ENCODE measurements around the gene SPTBN2.

The SPTBN2 gene

DNA sequence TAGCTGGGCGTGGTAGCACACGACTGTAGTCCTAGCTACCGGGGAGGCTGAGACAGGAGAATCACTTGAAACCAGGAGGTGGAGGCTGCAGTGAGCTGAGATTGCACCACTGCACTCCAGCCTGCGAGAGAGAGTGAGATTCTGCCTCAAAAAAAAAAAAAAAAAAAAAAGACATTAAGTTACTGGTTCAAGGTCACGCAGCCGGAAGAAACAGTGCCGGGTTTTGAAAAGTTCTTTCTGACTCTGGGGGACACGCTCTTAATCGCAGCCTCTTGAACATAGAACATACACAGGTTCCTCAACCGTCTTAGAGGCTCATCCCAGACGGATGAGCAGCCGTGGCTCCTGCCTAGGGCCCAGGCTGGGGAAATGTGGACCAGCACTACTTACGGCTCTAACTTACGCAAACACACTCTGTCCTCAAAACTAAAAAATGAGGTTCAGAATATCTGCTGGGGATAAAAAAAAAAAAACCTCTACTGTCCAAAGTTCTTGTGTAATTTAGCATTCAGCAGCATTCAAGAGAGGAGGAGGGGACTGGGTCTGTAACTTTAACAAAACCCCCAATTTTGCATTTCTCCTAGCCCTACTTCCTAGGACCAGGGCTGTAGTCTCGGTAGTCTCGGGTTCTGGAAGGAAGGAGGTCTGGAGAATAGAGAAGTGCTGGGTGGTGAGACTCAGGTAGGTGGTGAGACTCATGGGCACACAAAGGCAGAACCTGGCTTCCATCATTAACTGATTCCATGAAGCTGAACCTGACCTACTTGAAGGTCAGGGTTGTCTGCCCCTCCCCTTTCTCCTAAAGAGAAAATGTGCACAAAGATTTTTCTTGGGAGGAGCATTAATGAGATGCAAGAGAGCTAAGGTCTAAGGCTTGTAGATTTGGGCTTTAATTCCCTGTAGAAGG lies 6.0 kb downstream of the SPTBN2 start:
- no peak for TF ChIP-seq POLR2A (IDR thresholded peaks at IDR 0.05; ENCODE audit: low read depth, low read length)
- no peak for TF ChIP-seq POLR2AphosphoS5 (IDR thresholded peaks at IDR 0.05; ENCODE audit: low read depth, low read length)
- TF ChIP-seq TAF1 (IDR thresholded peaks at IDR 0.05; ENCODE audit: borderline replicate concordance, low read depth, low read length): no peak
- DNase-seq (ENCODE audit: insufficient read length) (no peak), FAIRE-seq (no peak)

GRCh38 chr11:66721939-66722338 lies 7.1 kb downstream of the SPTBN2 start:
- FAIRE-seq: no peak
- no peak for DNase-seq (ENCODE audit: insufficient read length)
- TF ChIP-seq TAF1 (IDR thresholded peaks at IDR 0.05; ENCODE audit: borderline replicate concordance, low read depth, low read length) (no peak), POLR2AphosphoS5 (IDR thresholded peaks at IDR 0.05; ENCODE audit: low read depth, low read length) (no peak), POLR2A (IDR thresholded peaks at IDR 0.05; ENCODE audit: low read depth, low read length) (no peak)

DNA sequence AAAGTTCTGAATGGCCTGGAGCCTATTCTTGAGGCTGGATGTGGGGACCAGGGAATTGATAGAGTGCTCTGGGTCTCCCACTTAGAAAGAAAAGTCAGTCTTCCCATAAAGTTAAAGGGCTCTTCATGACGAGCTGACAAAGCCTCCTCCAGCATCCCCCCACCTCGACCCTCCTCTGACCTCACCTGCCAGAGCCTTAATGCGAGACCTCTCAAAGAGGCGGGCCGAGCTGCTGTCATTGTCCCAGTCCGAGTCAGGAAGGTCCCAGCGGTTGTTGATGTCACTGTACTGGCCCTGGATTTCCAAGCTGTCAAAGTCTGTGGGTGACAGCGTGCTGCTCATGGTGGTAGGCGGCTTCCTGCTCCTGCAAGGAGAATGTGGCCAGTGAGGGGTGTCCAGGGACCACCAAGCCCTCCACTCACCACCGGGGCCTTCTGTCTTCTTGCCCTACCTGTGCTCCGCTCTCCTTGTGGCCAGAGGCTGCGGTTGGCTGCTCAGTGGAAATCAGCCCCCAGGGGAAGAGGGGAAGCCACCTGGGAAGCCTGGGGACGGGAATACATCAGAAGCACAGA lies 8.0 kb downstream of the SPTBN2 start:
- FAIRE-seq (no peak), DNase-seq (ENCODE audit: insufficient read length) (no peak)
- TF ChIP-seq TAF1 (IDR thresholded peaks at IDR 0.05; ENCODE audit: borderline replicate concordance, low read depth, low read length) (no peak), POLR2AphosphoS5 (IDR thresholded peaks at IDR 0.05; ENCODE audit: low read depth, low read length) (no peak), POLR2A (IDR thresholded peaks at IDR 0.05; ENCODE audit: low read depth, low read length) (no peak)

DNA sequence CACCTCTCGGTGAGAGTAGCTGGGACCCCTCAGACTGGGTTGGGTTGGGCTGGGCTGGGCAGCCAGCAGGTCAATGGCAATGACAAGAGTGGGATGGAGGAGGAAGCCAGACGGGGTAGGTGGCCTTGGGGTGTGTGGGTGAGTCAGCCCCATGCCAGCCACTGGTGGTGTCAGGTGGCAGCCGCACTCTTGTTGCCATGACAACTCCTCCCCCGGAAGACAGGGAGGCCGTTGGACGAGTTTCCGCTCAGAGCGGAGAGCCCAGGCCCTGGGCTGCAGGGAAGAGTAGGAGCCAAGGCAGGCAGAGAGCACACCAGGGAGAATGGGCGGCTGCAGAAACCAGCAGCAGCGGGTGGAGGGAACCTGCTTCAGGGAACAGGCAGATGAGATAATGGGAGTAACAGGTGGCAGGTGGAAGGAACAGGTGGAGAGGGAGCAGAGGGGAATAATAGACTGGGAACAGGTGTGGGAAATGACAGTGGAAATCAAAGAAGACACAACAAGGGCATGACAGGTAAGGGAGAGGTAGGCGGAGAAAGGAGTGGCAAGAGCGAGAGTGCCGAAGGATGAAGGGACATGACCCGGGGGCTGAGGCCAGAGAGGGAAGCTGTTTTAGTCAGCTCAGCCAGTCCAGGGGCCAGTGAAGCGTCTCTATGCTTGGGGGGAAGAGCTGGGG lies 8.7 kb downstream of the SPTBN2 start:
- DNase-seq (ENCODE audit: insufficient read length): no peak
- TF ChIP-seq POLR2A (IDR thresholded peaks at IDR 0.05; ENCODE audit: low read depth, low read length) (no peak), TAF1 (IDR thresholded peaks at IDR 0.05; ENCODE audit: borderline replicate concordance, low read depth, low read length) (no peak), POLR2AphosphoS5 (IDR thresholded peaks at IDR 0.05; ENCODE audit: low read depth, low read length) (no peak)
- no peak for FAIRE-seq

GRCh38 chr11:66719111-66719872 lies 9.7 kb downstream of the SPTBN2 start:
- FAIRE-seq (no peak), DNase-seq (ENCODE audit: insufficient read length) (no peak)
- TF ChIP-seq POLR2AphosphoS5 (IDR thresholded peaks at IDR 0.05; ENCODE audit: low read depth, low read length): no peak

GRCh38 chr11:66718320-66718971 lies 10.6 kb downstream of the SPTBN2 start:
- TF ChIP-seq POLR2AphosphoS5 (IDR thresholded peaks at IDR 0.05; ENCODE audit: low read depth, low read length): no peak
- FAIRE-seq (no peak), DNase-seq (ENCODE audit: insufficient read length) (no peak)

GRCh38 chr11:66717925-66718319 lies 11.1 kb downstream of the SPTBN2 start:
- no peak for DNase-seq (ENCODE audit: insufficient read length)
- FAIRE-seq: no peak
- TF ChIP-seq POLR2A (IDR thresholded peaks at IDR 0.05; ENCODE audit: low read depth, low read length): no peak
- no peak for TF ChIP-seq TAF1 (IDR thresholded peaks at IDR 0.05; ENCODE audit: borderline replicate concordance, low read depth, low read length)
- TF ChIP-seq POLR2AphosphoS5 (IDR thresholded peaks at IDR 0.05; ENCODE audit: low read depth, low read length): no peak

DNA sequence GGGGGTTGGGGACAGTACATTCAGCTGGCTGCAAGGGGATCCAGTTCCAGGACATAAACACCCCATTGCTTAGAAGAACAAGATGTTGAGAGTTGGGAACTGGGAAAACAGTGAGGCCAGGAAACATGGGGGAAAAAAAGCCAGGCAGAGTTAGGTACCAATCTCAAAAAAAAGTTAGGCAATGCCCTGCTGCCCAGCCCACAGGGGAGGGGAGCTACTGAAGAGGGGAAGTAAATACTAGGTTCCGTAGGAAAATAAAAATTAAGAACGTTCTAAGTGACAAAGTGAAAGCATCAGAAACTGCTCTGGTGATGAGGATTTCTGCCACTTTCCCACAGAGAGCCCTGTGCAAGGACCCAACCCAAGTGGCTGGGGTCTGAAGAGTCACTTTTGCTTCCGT lies 12.0 kb downstream of the SPTBN2 start:
- no peak for DNase-seq (ENCODE audit: insufficient read length)
- no peak for TF ChIP-seq POLR2A (IDR thresholded peaks at IDR 0.05; ENCODE audit: low read depth, low read length)
- TF ChIP-seq TAF1 (IDR thresholded peaks at IDR 0.05; ENCODE audit: borderline replicate concordance, low read depth, low read length): no peak
- TF ChIP-seq POLR2AphosphoS5 (IDR thresholded peaks at IDR 0.05; ENCODE audit: low read depth, low read length): no peak
- FAIRE-seq: no peak

- TF ChIP-seq TAF1 (IDR thresholded peaks at IDR 0.05; ENCODE audit: borderline replicate concordance, low read depth, low read length): no peak
- TF ChIP-seq POLR2AphosphoS5 (IDR thresholded peaks at IDR 0.05; ENCODE audit: low read depth, low read length): no peak
- no peak for TF ChIP-seq POLR2A (IDR thresholded peaks at IDR 0.05; ENCODE audit: low read depth, low read length)
- FAIRE-seq (no peak), DNase-seq (ENCODE audit: insufficient read length) (no peak)
Observed at GRCh38 chr11:66715346-66716085, 13.5 kb downstream of the SPTBN2 start.

- TF ChIP-seq POLR2AphosphoS5 (IDR thresholded peaks at IDR 0.05; ENCODE audit: low read depth, low read length): no peak
- no peak for TF ChIP-seq TAF1 (IDR thresholded peaks at IDR 0.05; ENCODE audit: borderline replicate concordance, low read depth, low read length)
- TF ChIP-seq POLR2A (IDR thresholded peaks at IDR 0.05; ENCODE audit: low read depth, low read length): no peak
- DNase-seq (ENCODE audit: insufficient read length): no peak
- no peak for FAIRE-seq
Observed at GRCh38 chr11:66713746-66714480, 15.1 kb downstream of the SPTBN2 start.
